GM18526 (cell line): Measurements from ENCODE around the gene EPPIN.

ENCODE experiments used
- POLR2A ChIP-seq: IDR thresholded peaks from 3 replicates; pipeline ENCODE4 v1.6.1; 2011; ENCODE audit not compliant: insufficient read length; ENCODE audit errors: extremely low read depth

EPPIN gene

GRCh38 chr20:45547206-45547770 is at the start of gene EPPIN:
TSS of gene EPPIN (minus strand) at chr20:45547401. CDS start at chr20:45547357, 44 bp downstream.
- no peak for TF ChIP-seq POLR2A

DNA sequence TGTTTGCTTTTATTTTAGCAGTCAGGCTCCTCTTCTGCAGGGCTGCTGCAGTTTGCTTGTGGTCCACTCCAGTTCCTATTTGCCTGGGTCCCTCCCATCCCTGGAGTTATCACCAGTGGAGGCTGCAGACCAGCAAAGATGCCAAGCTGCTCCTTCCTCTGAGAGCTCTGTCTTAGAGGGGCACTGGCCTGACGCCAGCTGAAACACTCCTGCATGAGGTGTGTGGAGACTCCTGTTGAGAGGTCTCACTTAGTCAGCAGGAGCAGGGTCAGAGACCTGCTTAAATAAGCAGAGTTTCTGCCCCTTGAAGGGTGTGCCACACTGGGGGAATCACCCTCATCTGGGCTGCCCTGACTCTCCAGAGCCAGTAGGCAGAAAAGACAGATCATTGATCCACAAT is 48.0 kb upstream of the EPPIN start:
- no peak for TF ChIP-seq POLR2A

DNA sequence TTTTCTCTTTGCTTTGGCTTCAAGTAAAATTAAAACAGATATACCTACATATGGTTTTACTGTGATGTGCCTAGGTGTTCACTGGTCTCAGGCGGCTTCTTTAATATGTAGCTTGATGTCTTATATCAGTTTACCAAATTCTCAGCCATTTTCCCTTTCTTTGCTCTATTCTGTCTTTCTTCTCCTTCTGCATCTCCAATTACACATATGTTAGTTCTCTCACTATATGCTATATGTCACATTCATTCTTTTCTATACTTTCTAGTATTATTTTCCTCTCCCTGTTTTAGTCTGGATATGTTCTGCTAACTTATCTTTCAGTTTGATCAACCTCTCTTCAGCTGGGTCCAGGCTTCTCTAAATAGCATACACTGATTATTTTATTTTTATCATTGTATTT is 46.3 kb upstream of the EPPIN start:
- no peak for TF ChIP-seq POLR2A

- TF ChIP-seq POLR2A: no peak
These were observed 45.5 kb upstream of the EPPIN start for GRCh38 chr20:45592574-45593189.

DNA sequence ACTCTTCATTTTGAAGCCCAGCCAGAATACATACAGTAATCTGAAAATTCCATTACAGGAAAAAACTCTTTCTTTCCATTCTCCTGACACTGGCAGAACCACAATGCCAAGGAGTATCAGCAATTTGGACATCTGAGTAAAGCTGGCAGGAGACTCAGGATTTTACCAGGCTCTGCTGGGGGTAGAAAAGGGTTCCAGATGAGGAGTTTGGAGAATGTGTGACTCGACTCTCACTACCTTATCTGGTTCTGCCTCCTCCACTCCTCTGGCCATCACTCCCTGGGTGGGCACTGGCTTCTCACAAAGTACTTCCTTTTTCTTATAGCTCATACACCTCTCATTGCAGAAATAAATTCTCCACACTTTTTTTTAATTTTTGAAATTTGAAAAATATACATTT is 42.5 kb upstream of the EPPIN start:
- no peak for TF ChIP-seq POLR2A

DNA sequence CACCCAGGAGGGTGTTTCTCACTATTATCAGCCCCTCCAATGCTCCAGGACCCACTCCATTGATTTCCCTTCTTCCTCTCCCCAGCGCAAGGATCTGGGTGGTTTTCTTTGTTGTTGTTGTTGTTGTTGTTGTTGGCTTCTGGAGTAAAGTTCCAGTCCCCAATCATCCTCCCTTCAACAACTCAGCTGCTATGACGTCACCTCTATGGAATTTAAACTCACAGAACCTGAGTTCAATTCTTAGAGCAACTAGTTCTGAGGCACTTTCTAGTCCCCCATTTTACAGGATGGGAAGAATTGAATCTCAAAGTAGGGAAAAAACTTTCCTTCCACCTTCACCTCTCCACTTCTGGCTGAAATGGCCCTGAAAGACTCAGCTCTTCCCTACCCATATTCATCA is 41.6 kb upstream of the EPPIN start:
- TF ChIP-seq POLR2A: no peak

- TF ChIP-seq POLR2A: no peak
These were observed 36.3 kb upstream of the EPPIN start for GRCh38 chr20:45583502-45583901.

DNA sequence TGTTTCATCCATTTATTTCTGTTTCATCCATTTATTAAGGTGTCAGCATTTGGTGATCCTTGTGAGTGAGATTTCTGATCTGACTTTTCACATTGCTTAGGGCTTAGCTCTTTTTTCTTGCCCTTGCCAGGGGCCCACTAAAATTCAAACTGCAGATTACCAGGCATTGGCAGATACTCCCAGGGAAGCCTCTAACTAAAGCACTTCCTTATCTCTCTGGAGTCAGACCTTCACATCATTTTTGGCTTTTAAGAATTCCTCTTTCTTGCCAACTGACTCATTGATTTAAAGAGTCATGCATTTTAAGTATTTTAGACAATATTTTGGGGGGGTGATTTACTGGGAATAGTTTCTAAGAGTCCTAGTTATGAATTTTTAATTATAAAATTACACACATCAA is 34.5 kb upstream of the EPPIN start:
- TF ChIP-seq POLR2A: no peak

GRCh38 chr20:45579184-45579583 is 32.0 kb upstream of the EPPIN start, which contains the start of gene WFDC8:
TSS of gene WFDC8 (minus strand) at chr20:45579284. CDS start at chr20:45579247, 37 bp downstream.
- TF ChIP-seq POLR2A: no peak

- no peak for TF ChIP-seq POLR2A
These were observed 31.0 kb upstream of the EPPIN start for GRCh38 chr20:45578231-45578630.

GRCh38 chr20:45576995-45577394 is 29.8 kb upstream of the EPPIN start:
- TF ChIP-seq POLR2A: no peak

GRCh38 chr20:45575931-45576330 is 28.7 kb upstream of the EPPIN start:
- TF ChIP-seq POLR2A: no peak

- no peak for TF ChIP-seq POLR2A
These were observed 17.6 kb upstream of the EPPIN start for GRCh38 chr20:45564760-45565276.

DNA sequence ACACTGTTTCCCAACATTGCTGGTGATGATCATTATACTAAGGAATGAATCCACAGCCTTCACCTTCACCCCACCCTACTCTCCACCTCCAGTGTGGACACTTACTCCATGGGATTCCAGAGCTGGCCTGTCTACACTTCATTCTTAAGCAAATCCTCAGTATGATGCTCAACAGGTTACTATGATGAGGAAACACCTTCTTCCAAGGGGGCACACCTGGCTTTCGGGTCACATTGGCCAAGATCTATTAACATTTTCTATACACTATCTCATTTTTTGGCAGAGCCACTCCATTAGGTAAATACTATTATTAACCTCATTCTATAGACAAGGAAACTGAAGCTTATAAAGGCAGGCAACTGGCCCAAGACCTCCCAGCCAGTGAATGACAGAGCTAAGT is 8.0 kb upstream of the EPPIN start:
- no peak for TF ChIP-seq POLR2A

DNA sequence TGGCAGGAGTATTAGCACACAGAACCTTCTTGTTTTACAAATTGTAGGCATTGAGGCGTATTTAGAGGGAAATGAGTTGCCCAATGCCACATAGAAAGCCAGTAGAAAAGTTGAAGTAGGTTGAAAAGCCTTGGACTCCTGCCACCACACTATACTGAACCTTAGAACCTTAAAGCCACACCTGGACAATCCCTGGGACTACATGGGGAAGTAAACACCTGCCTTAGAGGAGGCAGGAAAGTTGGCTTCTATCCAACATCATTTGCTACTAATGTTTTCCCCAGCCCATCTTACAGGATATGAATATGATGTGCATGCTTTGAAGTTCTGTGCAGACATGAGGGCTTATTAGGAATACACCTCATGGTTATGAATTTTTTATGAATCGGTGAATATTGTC is 5.3 kb upstream of the EPPIN start:
- no peak for TF ChIP-seq POLR2A

DNA sequence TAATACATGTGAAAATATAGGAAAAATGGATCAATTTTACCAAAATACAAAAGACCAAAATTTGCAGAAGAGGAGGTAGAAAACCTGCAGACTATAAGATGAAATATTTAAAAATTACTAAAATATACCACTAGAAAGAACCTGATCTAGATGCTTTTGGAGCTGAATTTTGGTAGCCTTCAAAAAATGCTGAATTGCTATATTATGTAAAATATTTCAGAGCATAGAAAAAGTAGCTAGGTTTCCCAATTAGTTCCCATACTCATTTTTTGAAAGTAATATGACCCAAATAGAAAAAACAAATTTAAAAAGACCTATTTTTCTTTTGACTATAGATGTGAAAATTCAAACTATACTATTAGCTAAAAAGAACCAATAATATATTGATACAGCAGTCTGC is 3.6 kb upstream of the EPPIN start:
- TF ChIP-seq POLR2A: no peak

DNA sequence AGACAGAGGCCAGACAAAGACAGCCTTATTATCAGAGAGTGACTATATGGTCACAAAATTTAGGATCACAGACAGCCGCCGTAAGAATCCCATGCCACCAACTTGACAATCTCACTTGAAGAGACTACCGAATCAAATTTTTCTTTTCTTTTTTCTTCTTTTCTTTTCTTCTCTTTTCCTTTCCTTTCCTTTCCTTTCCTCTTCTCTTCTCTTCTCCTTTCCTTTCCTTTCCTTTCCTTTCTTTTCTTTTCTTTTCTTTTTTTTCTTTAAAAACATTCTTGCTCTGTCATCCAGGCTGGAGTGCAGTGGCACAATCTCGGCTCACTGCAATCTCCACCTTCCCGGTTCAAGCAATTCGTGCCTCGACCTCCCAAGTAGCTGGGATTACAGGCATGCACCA is 1.2 kb upstream of the EPPIN start:
- TF ChIP-seq POLR2A: no peak
